Measurements from ENCODE around the gene BMPR1A.

BMPR1A gene

GRCh38 chr10:86799188-86799845, 42.9 kb downstream of the BMPR1A start:
- DNase-seq = no peak

GRCh38 chr10:86801995-86802394, 45.6 kb downstream of the BMPR1A start:
- DNase-seq = no peak

GRCh38 chr10:86802473-86803108, 46.2 kb downstream of the BMPR1A start:
- no peak for DNase-seq

- DNase-seq = no peak
Measured at GRCh38 chr10:86803156-86803555, 46.7 kb downstream of the BMPR1A start.

- DNase-seq = no peak
Measured at GRCh38 chr10:86804805-86805204, 48.4 kb downstream of the BMPR1A start.

GRCh38 chr10:86813101-86813500, 56.7 kb downstream of the BMPR1A start:
- peak in 1 of 58 donors; percentile 11 for DNase-seq

- DNase-seq = no peak
Measured at GRCh38 chr10:86813982-86814381, 57.6 kb downstream of the BMPR1A start.

GRCh38 chr10:86815035-86815617, 58.7 kb downstream of the BMPR1A start:
- DNase-seq = no peak

- no peak for DNase-seq
Measured at GRCh38 chr10:86815640-86816039, 59.2 kb downstream of the BMPR1A start.

GRCh38 chr10:86817246-86817645, 60.8 kb downstream of the BMPR1A start:
- DNase-seq = no peak

GRCh38 chr10:86819567-86819966, 63.1 kb downstream of the BMPR1A start:
- DNase-seq = no peak

- no peak for DNase-seq
Measured at GRCh38 chr10:86820509-86820908, 64.1 kb downstream of the BMPR1A start.

- no peak for DNase-seq
Measured at GRCh38 chr10:86821388-86821999, 65.1 kb downstream of the BMPR1A start.

- DNase-seq = no peak
Measured at GRCh38 chr10:86823565-86823964, 67.1 kb downstream of the BMPR1A start.

GRCh38 chr10:86824151-86824550, 67.7 kb downstream of the BMPR1A start:
- no peak for DNase-seq

- no peak for DNase-seq
Measured at GRCh38 chr10:86825366-86825765, 68.9 kb downstream of the BMPR1A start.

GRCh38 chr10:86827639-86828038, 71.2 kb downstream of the BMPR1A start:
- no peak for DNase-seq

GRCh38 chr10:86828145-86828544, 71.7 kb downstream of the BMPR1A start:
- no peak for DNase-seq

- no peak for DNase-seq
Measured at GRCh38 chr10:86829472-86829871, 73.1 kb downstream of the BMPR1A start.

- DNase-seq = no peak
Measured at GRCh38 chr10:86830043-86830591, 73.7 kb downstream of the BMPR1A start.

- no peak for DNase-seq
Measured at GRCh38 chr10:86833969-86834368, 77.5 kb downstream of the BMPR1A start.

GRCh38 chr10:86836044-86836443, 79.6 kb downstream of the BMPR1A start:
- DNase-seq = no peak
